CD4-positive, alpha-beta T cell treated with Interleukin-15 for 4 hours (primary cell): ENCODE data around the gene TERF2IP.

Experiments used
- DNase-seq: peaks from one replicate; pipeline ENCODE4 v3.0.0-alpha.2; 2020; ENCODE audit warnings: low spot score

TERF2IP gene

DNA sequence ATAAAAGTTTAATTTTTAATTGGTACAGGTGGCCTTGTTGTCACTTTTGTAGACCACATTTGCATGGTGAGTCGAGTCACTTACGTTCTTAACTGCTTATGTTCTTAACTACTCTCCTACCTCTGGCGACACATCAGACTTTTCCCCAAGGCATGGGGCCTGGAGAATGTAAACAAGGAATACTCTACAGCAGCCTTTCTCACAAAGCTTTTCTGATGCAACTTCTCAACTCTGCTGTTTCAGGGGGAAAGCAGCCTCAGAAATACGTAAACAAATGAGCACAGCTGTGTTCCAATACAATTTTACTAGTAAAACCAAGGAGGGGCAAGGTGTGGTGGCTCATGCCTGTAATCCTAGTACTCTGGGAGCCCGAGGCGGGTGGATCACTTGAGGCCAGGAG is 7.0 kb upstream of the TERF2IP start:
- no peak for DNase-seq

- no peak for DNase-seq
These were observed 3.1 kb upstream of the TERF2IP start for GRCh38 chr16:75644240-75645012.

- DNase-seq = no peak
These were observed 471 bp upstream of the TERF2IP start for GRCh38 chr16:75647112-75647491.

GRCh38 chr16:75648265-75649076 is 898 bp downstream of the TERF2IP start:
- DNase-seq = peak; percentile 83

DNA sequence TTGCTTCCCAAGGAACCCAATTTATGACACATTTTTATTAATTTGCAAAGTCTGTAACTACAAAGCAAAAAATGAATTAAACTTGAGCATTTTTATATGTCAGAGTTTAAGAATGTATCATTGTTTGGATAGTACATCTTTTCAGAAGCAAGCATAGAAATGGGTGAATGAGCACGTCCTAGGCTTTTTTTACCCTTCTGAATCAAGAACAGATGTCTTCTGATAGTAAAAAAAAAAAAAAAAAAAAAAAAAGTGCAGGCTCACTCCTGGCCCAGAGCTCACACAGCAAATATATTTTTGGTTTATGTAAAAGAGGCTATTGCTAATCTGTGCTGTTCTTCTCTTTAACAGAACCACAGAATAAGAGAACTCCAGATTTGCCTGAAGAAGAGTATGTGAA is 6.3 kb downstream of the TERF2IP start:
- no peak for DNase-seq

DNA sequence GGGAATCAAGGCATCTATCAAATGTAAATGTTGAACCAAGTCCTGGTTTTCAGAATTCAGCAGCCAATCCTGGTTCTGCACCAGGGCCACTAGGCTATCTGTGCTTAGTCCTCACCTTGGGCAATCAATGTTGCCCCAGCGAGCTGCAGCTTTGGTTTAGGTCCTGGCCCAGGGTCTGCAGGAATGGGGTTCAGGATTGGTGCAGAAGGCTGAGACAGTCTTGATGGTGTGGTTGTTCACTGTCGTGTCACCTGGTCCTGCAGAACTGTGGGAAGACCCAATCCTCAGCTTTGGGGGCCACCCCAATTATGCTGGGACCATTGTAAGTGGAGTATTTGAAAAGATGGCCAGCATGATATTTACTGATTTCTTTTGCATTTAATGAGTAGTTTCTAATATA is 10.6 kb downstream of the TERF2IP start:
- DNase-seq = no peak

- DNase-seq = no peak
These were observed 12.7 kb downstream of the TERF2IP start for GRCh38 chr16:75660321-75660720.

GRCh38 chr16:75660726-75661302 is 13.2 kb downstream of the TERF2IP start:
- no peak for DNase-seq

DNA sequence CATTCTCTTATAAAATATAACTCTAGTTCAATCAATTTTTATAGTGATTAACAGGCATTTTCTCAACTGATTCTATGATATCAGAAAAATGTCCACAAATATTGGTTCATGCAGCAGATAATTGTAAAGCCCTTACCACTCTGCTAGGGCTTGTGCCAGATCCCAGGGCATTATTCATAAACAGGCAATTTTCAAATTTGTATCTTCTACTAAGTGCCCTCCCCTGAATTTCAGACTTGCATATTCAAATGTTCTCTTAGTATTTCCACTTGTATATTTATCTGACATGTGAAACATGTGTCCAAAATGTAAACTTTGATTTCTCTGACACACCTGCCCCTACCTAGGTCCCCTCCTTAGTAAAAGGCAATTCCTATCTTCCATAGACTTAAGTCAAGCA is 19.9 kb downstream of the TERF2IP start:
- DNase-seq = no peak

DNA sequence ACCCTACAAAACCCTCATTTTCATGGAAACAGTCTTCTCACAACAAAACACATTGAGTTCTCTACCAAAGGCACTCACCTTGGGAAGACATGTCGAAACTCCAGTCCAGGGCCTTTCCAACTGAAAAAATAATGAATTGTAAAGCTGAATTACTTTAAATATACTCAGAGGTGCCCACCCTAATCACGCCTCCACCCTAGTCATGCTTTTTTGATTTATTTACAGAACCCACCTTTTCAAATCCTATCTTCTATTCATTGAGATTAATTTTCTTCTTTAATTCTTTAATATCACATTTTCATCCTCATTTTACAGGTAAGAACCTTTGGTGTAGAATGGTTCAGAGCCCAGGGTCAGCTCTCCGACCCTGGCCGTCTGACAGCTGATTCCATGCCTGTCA is 29.3 kb downstream of the TERF2IP start, which contains the start of gene CPHXL2:
Gene CPHXL2 (minus strand): TSS at position 101 of the 400 bp plus-strand sequence. CDS start 10 bp downstream, at position 91.
- DNase-seq = no peak

DNA sequence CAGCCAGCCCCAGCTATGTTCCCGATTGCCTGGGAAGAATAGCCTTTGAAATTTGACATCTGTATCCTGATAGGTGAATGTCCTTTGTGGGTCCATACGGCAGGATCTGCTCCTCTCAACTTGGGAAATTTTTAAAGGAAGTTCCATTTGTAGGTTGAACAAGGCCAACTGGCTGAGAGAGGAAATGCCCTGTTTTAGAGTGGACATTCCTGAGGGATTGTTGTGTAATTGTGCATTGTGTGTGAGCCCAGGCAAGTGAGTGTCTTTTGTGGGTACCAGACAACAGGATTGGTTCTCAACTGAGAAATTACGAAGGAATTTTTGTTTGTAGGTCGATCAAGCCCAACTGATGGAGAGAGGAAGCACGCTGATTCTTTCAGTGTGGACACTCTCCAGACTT is 31.8 kb downstream of the TERF2IP start:
- no peak for DNase-seq

- DNase-seq = no peak
These were observed 34.7 kb downstream of the TERF2IP start for GRCh38 chr16:75682308-75682707.

GRCh38 chr16:75687361-75687760 is 39.8 kb downstream of the TERF2IP start:
- DNase-seq = no peak

GRCh38 chr16:75695708-75696107 is 48.1 kb downstream of the TERF2IP start:
- DNase-seq = no peak

- no peak for DNase-seq
These were observed 50.0 kb downstream of the TERF2IP start for GRCh38 chr16:75697571-75697970.

DNA sequence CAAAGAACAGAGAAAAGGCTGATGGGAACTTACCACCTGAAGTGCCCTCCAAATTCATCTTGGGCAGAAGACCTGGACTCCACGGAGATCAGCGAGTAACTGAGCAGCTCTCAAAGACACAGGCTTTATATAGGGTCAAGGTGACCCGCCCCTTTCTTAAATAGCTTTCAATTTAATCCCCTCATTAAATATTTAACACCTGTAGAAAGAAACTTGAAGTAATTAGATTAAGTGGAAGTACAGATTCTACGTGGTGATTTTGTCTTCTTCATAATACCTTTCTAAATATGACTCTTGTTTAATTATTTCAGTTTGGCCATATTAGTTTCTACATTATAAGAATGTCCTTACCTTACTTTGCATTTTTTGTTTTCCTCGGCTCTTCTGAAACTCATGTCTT is 53.8 kb downstream of the TERF2IP start, which contains the start of gene DUXB:
Gene DUXB (minus strand): TSS at position 101 of the 400 bp plus-strand sequence. CDS start 43 bp downstream, at position 58.
- no peak for DNase-seq

DNA sequence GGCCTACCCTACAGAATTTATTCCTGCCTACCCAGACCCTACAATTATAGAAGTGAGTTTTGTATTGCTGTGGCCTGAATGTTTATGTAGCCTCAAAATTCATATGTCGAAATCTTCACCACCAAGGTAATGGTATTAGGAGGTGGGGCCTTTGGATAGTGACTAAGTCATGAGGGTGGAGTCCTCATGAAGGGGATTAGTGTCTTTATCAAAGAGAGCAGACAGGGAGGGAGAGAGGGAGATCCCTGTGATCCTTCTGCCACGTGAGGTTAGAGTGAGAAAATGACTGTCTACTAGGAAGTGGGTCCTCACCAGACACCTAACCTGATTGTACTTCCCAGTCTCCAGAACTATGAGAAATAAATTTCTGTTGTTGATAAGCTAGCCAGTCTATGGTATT is 54.7 kb downstream of the TERF2IP start:
- DNase-seq = no peak

- no peak for DNase-seq
These were observed 55.7 kb downstream of the TERF2IP start for GRCh38 chr16:75703306-75703705.
